WTC11 (cell line): ENCODE data around the gene ASIC2. TPM values are rescaled to one million over a fixed set of nuclear protein-coding genes. Genes with fewer than 3 reads are reported as not detected.

Experiments used
- ATAC-seq: fragments of 200-7000 bp; cut with Tn5 transposase; 2 replicates; pipeline ENCODE4 v1.10.0; 2021; ENCODE audit warnings: mild to moderate bottlenecking, moderate library complexity
- CTCF ChIA-PET: fragments of 300-600 bp; sonication (Branson Sonifier 250); formaldehyde crosslinking; loops from one replicate; lab custom pipeline; 2021; ENCODE audit warnings: antibody characterized with exemption; lab: Charles Lee
- POLR2A ChIA-PET: fragments of 350-600 bp; sonication (Branson Sonifier 250); formaldehyde crosslinking; loops from one replicate; lab custom pipeline; 2021; ENCODE audit warnings: antibody characterized with exemption; lab: Charles Lee
- DNase-seq: peaks from one replicate; pipeline ENCODE4 v3.0.0; 2021; ENCODE audit warnings: low spot score
- H3K27ac Mint-ChIP-seq: 2 replicates; pipeline ENCODE4 v1.8.0; 2021; ENCODE audit warnings: mixed read lengths
- H3K27me3 Mint-ChIP-seq: 2 replicates; pipeline ENCODE4 v1.8.0; 2021; ENCODE audit warnings: low read depth, mild to moderate bottlenecking, moderate library complexity, mixed read lengths
- H3K36me3 Mint-ChIP-seq: 2 replicates; pipeline ENCODE4 v1.8.0; 2021; ENCODE audit warnings: mixed read lengths
- H3K4me1 Mint-ChIP-seq: 2 replicates; pipeline ENCODE4 v1.8.0; 2022; ENCODE audit warnings: mixed read lengths
- H3K4me3 Mint-ChIP-seq: 2 replicates; pipeline ENCODE4 v1.8.0; 2021; ENCODE audit warnings: mild to moderate bottlenecking, moderate library complexity, mixed read lengths
- H3K9me3 Mint-ChIP-seq: 2 replicates; pipeline ENCODE4 v1.8.0; 2021; ENCODE audit warnings: mixed read lengths
- ARID4B ChIP-seq: sonication (generic); formaldehyde crosslinking; IDR thresholded peaks from 2 replicates; pipeline ENCODE4 v1.8.0; 2023; ENCODE audit warnings: missing genetic modification reagents, mild to moderate bottlenecking, borderline replicate concordance
- CBFB ChIP-seq: sonication (generic); formaldehyde crosslinking; IDR thresholded peaks from 2 replicates; pipeline ENCODE4 v1.8.1; 2022; ENCODE audit warnings: mild to moderate bottlenecking, low read depth, missing genetic modification reagents
- ETV6 ChIP-seq: sonication (generic); formaldehyde crosslinking; IDR thresholded peaks from 2 replicates; pipeline ENCODE4 v1.8.1; 2022; ENCODE audit warnings: mild to moderate bottlenecking, missing genetic modification reagents
- FOXK1 ChIP-seq: sonication (generic); formaldehyde crosslinking; IDR thresholded peaks from 2 replicates; pipeline ENCODE4 v1.8.0; 2022; ENCODE audit warnings: mild to moderate bottlenecking, moderate library complexity, missing genetic modification reagents
- GRHL2 ChIP-seq: fragments of 250-450 bp; sonication (Bioruptor Pico); IDR thresholded peaks from 2 replicates; pipeline ENCODE4 v1.8.0; 2022; ENCODE audit warnings: mild to moderate bottlenecking, moderate library complexity; ENCODE audit not compliant: insufficient replicate concordance, severe bottlenecking
- JAZF1 ChIP-seq: fragments of 250-450 bp; sonication (Bioruptor Pico); IDR thresholded peaks from 2 replicates; pipeline ENCODE4 v1.9.0; 2021; ENCODE audit warnings: moderate library complexity, mild to moderate bottlenecking, inconsistent platforms
- MAX ChIP-seq: sonication (generic); formaldehyde crosslinking; IDR thresholded peaks from 2 replicates; pipeline ENCODE4 v1.8.0; 2022; ENCODE audit warnings: mild to moderate bottlenecking, missing genetic modification reagents
- OVOL2 ChIP-seq: fragments of 250-450 bp; sonication (Bioruptor Pico); IDR thresholded peaks from 2 replicates; pipeline ENCODE4 v1.9.0; 2021; ENCODE audit warnings: mild to moderate bottlenecking, borderline replicate concordance
- PREB ChIP-seq: sonication (generic); formaldehyde crosslinking; IDR thresholded peaks from 2 replicates; pipeline ENCODE4 v1.8.1; 2022; ENCODE audit warnings: mild to moderate bottlenecking, missing genetic modification reagents, moderate library complexity, borderline replicate concordance
- PRRX2 ChIP-seq: fragments of 250-450 bp; sonication (Bioruptor Pico); IDR thresholded peaks from 2 replicates; pipeline ENCODE4 v1.8.0; 2021; ENCODE audit warnings: mild to moderate bottlenecking
- RORB ChIP-seq: fragments of 250-450 bp; sonication (Bioruptor Pico); IDR thresholded peaks from 2 replicates; pipeline ENCODE4 v1.9.0; 2021; ENCODE audit warnings: mild to moderate bottlenecking
- SOX15 ChIP-seq: fragments of 250-450 bp; sonication (Bioruptor Pico); IDR thresholded peaks from 2 replicates; pipeline ENCODE4 v1.9.0; 2021; ENCODE audit warnings: mild to moderate bottlenecking
- TP53 ChIP-seq: sonication (generic); formaldehyde crosslinking; IDR thresholded peaks from 2 replicates; pipeline ENCODE4 v1.8.1; 2023; ENCODE audit warnings: mild to moderate bottlenecking, missing genetic modification reagents
- USF1 ChIP-seq: sonication (generic); formaldehyde crosslinking; IDR thresholded peaks from 2 replicates; pipeline ENCODE4 v1.8.0; 2022; ENCODE audit warnings: mild to moderate bottlenecking, missing genetic modification reagents
- ZNF121 ChIP-seq: sonication (generic); formaldehyde crosslinking; IDR thresholded peaks from 2 replicates; pipeline ENCODE4 v1.8.0; 2023; ENCODE audit warnings: missing genetic modification reagents
- ZNF317 ChIP-seq: sonication (generic); formaldehyde crosslinking; IDR thresholded peaks from 2 replicates; pipeline ENCODE4 v1.8.1; 2023; ENCODE audit warnings: low read depth, mild to moderate bottlenecking, moderate library complexity, missing genetic modification reagents, borderline replicate concordance
- ZNF416 ChIP-seq: fragments of 250-450 bp; sonication (Bioruptor Pico); IDR thresholded peaks from 2 replicates; pipeline ENCODE4 v1.9.0; 2021; ENCODE audit warnings: mild to moderate bottlenecking, inconsistent platforms
- ZNF512 ChIP-seq: sonication (generic); formaldehyde crosslinking; IDR thresholded peaks from 2 replicates; pipeline ENCODE4 v1.8.1; 2022; ENCODE audit warnings: missing genetic modification reagents, borderline replicate concordance
- total RNA-seq: library from RNA; stranded (reverse); gene quantifications from 3 replicates; pipeline ENCODE4 v1.2.3, GENCODE V29; 2021
- TF ChIP-seq, protein P1 (sequence below): sonication (generic); formaldehyde crosslinking; IDR thresholded peaks from 2 replicates; pipeline ENCODE4 v1.8.1; 2023; ENCODE audit warnings: mild to moderate bottlenecking, missing genetic modification reagents, moderate library complexity
- TF ChIP-seq, protein P2 (sequence below): sonication (generic); formaldehyde crosslinking; conservative IDR thresholded peaks from 2 replicates; pipeline ENCODE4 v1.8.1; 2022; ENCODE audit warnings: mild to moderate bottlenecking, missing genetic modification reagents
- TF ChIP-seq, protein P3 (sequence below): fragments of 250-450 bp; sonication (Bioruptor Pico); IDR thresholded peaks from 2 replicates; pipeline ENCODE4 v1.9.0; 2021; ENCODE audit warnings: mild to moderate bottlenecking, borderline replicate concordance

ASIC2 gene
- total RNA-seq, 1 experiment from 2014 or later: 2.7 TPM

DNA sequence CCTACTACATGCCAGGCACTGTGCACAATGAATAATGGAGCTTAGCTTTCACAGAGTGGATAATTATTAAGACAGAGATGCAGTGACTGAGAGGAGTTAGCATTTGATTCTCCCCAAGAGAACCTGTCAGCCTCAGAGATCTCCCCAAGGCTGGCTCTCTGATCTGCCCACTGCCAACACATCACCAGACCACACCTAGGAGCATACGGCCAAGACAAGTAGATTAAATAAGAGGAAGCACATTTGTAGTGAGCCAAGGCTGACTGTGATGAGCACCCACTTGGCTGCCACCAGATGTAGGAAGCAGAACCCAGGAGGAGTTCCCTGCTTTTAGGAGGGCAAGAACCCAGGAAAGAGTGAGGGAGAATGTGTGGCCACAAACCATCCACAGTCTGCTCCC is 171.3 kb downstream of the ASIC2 start:
- ChIA-PET POLR2A (no interaction called here), CTCF (no interaction called here)
- ATAC-seq: no peak
- H3K27ac Mint-ChIP-seq: no peak overlapping the region
- H3K4me3 Mint-ChIP-seq: no peak overlapping the region
- TF ChIP-seq, protein P1, sequence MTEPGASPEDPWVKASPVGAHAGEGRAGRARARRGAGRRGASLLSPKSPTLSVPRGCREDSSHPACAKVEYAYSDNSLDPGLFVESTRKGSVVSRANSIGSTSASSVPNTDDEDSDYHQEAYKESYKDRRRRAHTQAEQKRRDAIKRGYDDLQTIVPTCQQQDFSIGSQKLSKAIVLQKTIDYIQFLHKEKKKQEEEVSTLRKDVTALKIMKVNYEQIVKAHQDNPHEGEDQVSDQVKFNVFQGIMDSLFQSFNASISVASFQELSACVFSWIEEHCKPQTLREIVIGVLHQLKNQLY (CRISPR knock-in tag): no peak
- no peak for TF ChIP-seq RORB (CRISPR knock-in tag)
- H3K36me3 Mint-ChIP-seq: no peaks in the 10 kb centered on the region
- DNase-seq: no peak
- no peaks in the 10 kb centered on the region for H3K9me3 Mint-ChIP-seq
- peaks cover 6% of the 10 kb centered on the region for H3K4me1 Mint-ChIP-seq
- peaks cover 5% of the 10 kb centered on the region for H3K27me3 Mint-ChIP-seq

- no peak overlapping the region for H3K4me3 Mint-ChIP-seq
- H3K27ac Mint-ChIP-seq: no peak overlapping the region
- no peaks in the 10 kb centered on the region for H3K36me3 Mint-ChIP-seq
- H3K4me1 Mint-ChIP-seq: peaks cover 6% of the 10 kb centered on the region
- POLR2A ChIA-PET: no interaction called here
- ATAC-seq: no peak
- peaks cover 5% of the 10 kb centered on the region for H3K27me3 Mint-ChIP-seq
- TF ChIP-seq PREB: no peak
- no peak for TF ChIP-seq SOX15 (CRISPR knock-in tag)
- no peak for TF ChIP-seq RORB (CRISPR knock-in tag)
- TF ChIP-seq ZNF512: no peak
- no peak for TF ChIP-seq CBFB
- no peak for TF ChIP-seq OVOL2 (CRISPR knock-in tag)
- TF ChIP-seq ZNF121: no peak
- TF ChIP-seq, protein P2, sequence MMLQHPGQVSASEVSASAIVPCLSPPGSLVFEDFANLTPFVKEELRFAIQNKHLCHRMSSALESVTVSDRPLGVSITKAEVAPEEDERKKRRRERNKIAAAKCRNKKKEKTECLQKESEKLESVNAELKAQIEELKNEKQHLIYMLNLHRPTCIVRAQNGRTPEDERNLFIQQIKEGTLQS (CRISPR knock-in tag): no peak
- TF ChIP-seq MAX (CRISPR knock-in tag): no peak
- no peak for TF ChIP-seq ZNF317 (CRISPR knock-in tag)
- TF ChIP-seq USF1: no peak
- TF ChIP-seq TP53 (CRISPR knock-in tag): no peak
- no peak for TF ChIP-seq ZNF416 (CRISPR knock-in tag)
- TF ChIP-seq GRHL2: no peak
- CTCF ChIA-PET: interaction anchor here (1.6 kb wide), 1 partner anchor 79 kb away, joined by 3 read pairs; no protein-coding TSS in a partner anchor
- no peak for DNase-seq
- no peaks in the 10 kb centered on the region for H3K9me3 Mint-ChIP-seq
Measured at GRCh38 chr17:33121272-33121671, 171.8 kb downstream of the ASIC2 start.

DNA sequence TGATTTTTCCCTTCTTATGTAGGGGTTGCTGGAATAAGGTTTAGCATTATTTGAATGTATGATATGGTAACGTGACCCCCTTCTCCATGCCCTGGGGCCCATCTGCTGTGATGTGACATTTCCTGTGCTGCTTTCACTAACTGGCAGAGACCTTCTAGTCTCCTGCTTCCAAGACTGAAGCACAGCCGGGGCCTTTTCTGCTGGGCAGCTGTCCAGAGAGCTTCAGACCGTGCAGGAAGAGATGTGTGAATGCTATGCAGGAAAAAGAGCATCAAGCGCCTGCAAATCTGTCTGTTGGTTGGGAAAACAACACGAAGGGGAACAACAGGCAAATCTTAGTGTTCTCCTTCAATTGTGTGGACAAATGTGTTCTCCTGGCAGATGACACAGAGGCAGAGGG is 173.0 kb downstream of the ASIC2 start:
- H3K9me3 Mint-ChIP-seq: no peaks in the 10 kb centered on the region
- POLR2A ChIA-PET: no interaction called here
- H3K27me3 Mint-ChIP-seq: peaks cover 5% of the 10 kb centered on the region
- no peaks in the 10 kb centered on the region for H3K36me3 Mint-ChIP-seq
- no peak for DNase-seq
- no peak for ATAC-seq
- H3K27ac Mint-ChIP-seq: no peak overlapping the region
- H3K4me1 Mint-ChIP-seq: peaks cover 8% of the 10 kb centered on the region
- no peak overlapping the region for H3K4me3 Mint-ChIP-seq
- CTCF ChIA-PET: interaction anchor here (1.6 kb wide), 1 partner anchor 80 kb away, joined by 3 read pairs; no protein-coding TSS in a partner anchor
- no peak for TF ChIP-seq ETV6
- TF ChIP-seq, protein P3, sequence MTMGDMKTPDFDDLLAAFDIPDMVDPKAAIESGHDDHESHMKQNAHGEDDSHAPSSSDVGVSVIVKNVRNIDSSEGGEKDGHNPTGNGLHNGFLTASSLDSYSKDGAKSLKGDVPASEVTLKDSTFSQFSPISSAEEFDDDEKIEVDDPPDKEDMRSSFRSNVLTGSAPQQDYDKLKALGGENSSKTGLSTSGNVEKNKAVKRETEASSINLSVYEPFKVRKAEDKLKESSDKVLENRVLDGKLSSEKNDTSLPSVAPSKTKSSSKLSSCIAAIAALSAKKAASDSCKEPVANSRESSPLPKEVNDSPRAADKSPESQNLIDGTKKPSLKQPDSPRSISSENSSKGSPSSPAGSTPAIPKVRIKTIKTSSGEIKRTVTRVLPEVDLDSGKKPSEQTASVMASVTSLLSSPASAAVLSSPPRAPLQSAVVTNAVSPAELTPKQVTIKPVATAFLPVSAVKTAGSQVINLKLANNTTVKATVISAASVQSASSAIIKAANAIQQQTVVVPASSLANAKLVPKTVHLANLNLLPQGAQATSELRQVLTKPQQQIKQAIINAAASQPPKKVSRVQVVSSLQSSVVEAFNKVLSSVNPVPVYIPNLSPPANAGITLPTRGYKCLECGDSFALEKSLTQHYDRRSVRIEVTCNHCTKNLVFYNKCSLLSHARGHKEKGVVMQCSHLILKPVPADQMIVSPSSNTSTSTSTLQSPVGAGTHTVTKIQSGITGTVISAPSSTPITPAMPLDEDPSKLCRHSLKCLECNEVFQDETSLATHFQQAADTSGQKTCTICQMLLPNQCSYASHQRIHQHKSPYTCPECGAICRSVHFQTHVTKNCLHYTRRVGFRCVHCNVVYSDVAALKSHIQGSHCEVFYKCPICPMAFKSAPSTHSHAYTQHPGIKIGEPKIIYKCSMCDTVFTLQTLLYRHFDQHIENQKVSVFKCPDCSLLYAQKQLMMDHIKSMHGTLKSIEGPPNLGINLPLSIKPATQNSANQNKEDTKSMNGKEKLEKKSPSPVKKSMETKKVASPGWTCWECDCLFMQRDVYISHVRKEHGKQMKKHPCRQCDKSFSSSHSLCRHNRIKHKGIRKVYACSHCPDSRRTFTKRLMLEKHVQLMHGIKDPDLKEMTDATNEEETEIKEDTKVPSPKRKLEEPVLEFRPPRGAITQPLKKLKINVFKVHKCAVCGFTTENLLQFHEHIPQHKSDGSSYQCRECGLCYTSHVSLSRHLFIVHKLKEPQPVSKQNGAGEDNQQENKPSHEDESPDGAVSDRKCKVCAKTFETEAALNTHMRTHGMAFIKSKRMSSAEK (CRISPR knock-in tag): no peak
- TF ChIP-seq ARID4B (CRISPR knock-in tag): no peak
- no peak for TF ChIP-seq PRRX2 (CRISPR knock-in tag)
- no peak for TF ChIP-seq JAZF1 (CRISPR knock-in tag)
- TF ChIP-seq FOXK1 (CRISPR knock-in tag): no peak
